NCI-H1417 treated with DMSO at 0.1 percent for 48 hours (cell line): Measurements from ENCODE around the gene EDN2.

Experiments
- DNase-seq: peaks from one replicate; lab custom pipeline; 2025; lab: John Stamatoyannopoulos, UW

EDN2 gene

GRCh38 chr1:41498804-41499203 lies 14.3 kb upstream of the EDN2 start:
- DNase-seq: no peak

- DNase-seq: no peak
These were observed 13.9 kb upstream of the EDN2 start for GRCh38 chr1:41498391-41498790.

- no peak for DNase-seq
These were observed 13.1 kb upstream of the EDN2 start for GRCh38 chr1:41497461-41498030.

- no peak for DNase-seq
These were observed 12.6 kb upstream of the EDN2 start for GRCh38 chr1:41497056-41497440.

- no peak for DNase-seq
These were observed 11.9 kb upstream of the EDN2 start for GRCh38 chr1:41496080-41497055.

- no peak for DNase-seq
These were observed 10.9 kb upstream of the EDN2 start for GRCh38 chr1:41495210-41495948.

GRCh38 chr1:41494351-41495209 lies 10.1 kb upstream of the EDN2 start:
- no peak for DNase-seq

- no peak for DNase-seq
These were observed 9.3 kb upstream of the EDN2 start for GRCh38 chr1:41493626-41494350.

- no peak for DNase-seq
These were observed 8.6 kb upstream of the EDN2 start for GRCh38 chr1:41493117-41493536.

- no peak for DNase-seq
These were observed 7.9 kb upstream of the EDN2 start for GRCh38 chr1:41492341-41492848.

GRCh38 chr1:41490911-41491310 lies 6.4 kb upstream of the EDN2 start:
- DNase-seq: no peak

- no peak for DNase-seq
These were observed 5.1 kb upstream of the EDN2 start for GRCh38 chr1:41489561-41489960.

GRCh38 chr1:41488040-41488951 lies 3.8 kb upstream of the EDN2 start:
- DNase-seq: no peak

GRCh38 chr1:41487126-41488039 lies 2.9 kb upstream of the EDN2 start:
- DNase-seq: no peak

- no peak for DNase-seq
These were observed 2.1 kb upstream of the EDN2 start for GRCh38 chr1:41486371-41487125.

GRCh38 chr1:41486053-41486370 lies 1.5 kb upstream of the EDN2 start:
- no peak for DNase-seq

GRCh38 chr1:41485605-41486004 lies 1.1 kb upstream of the EDN2 start:
- DNase-seq: no peak

- DNase-seq: no peak
These were observed 502 bp downstream of the EDN2 start for GRCh38 chr1:41483960-41484401.
